Prostate gland (tissue), 2 donors: Measurements from ENCODE around the gene PROX2. TPM values are rescaled to one million over a fixed set of nuclear protein-coding genes. Genes with fewer than 3 reads are reported as not detected.

Source experiments
- DNase-seq: peaks from one replicate; pipeline ENCODE4 v3.0.0-alpha.2; 2019; ENCODE audit warnings: low spot score
- H3K27ac ChIP-seq, 2 donors: fragments of 200-600 bp; sonication (generic); 2 replicates each; pipeline ENCODE4 v1.5.1; 2017 to 2019
- H3K27me3 ChIP-seq: fragments of 200-600 bp; sonication (generic); replicated peaks from 2 replicates; pipeline ENCODE4 v1.5.1; 2019; ENCODE audit not compliant: insufficient read depth
- H3K36me3 ChIP-seq, 2 donors: fragments of 200-600 bp; sonication (generic); 1 replicate in 1 of 2; 2 replicates in 1 of 2; pipeline versions ENCODE4 v1.5.1 to v1.8.1; 2017 to 2019
- H3K4me1 ChIP-seq: fragments of 200-600 bp; sonication (generic); replicated peaks from 2 replicates; pipeline ENCODE4 v1.5.1; 2019
- H3K4me3 ChIP-seq, 2 donors: fragments of 200-600 bp; sonication (generic); 2 replicates each; pipeline ENCODE4 v1.5.1; 2017 to 2019
- H3K9me3 ChIP-seq: fragments of 200-600 bp; sonication (generic); 2 replicates; pipeline ENCODE4 v1.5.1; 2017
- POLR2A ChIP-seq: fragments of 450-650 bp; IDR thresholded peaks from one replicate; pipeline ENCODE4 v1.6.1; 2016; ENCODE audit warnings: antibody characterized with exemption, mild to moderate bottlenecking
- POLR2AphosphoS5 ChIP-seq: sonication (generic); formaldehyde crosslinking; IDR thresholded peaks from one replicate; pipeline ENCODE4 v1.6.1; 2017; ENCODE audit warnings: antibody characterized with exemption
- WGBS: methylation state at CpG from one replicate; pipeline ENCODE4 v1.1.5; 2018; 5-methylcytosine and 5-hydroxymethylcytosine counted together
- intact Hi-C: fragments of 100-400 bp; cut with DNase I; formaldehyde crosslinking; loops from one replicate; pipeline ENCODE4 v1.14.2; 2022
- total RNA-seq, 2 donors: library from RNA; depleted of rRNA; stranded (reverse); fragments of >200 nt; gene quantifications; one replicate each; pipeline ENCODE4 v1.1.0, GENCODE V29; 2016
- TF ChIP-seq, protein P1 (sequence below), 4 experiments: fragments of 200-600 bp in 2 of 4; fragments of 450-650 bp in 2 of 4; sonication (generic) in 2 of 4; IDR thresholded peaks; 1 replicate in 3 of 4; 2 replicates in 1 of 4; pipeline ENCODE4 v1.5.1; 2016 to 2019; ENCODE audit warnings: antibody characterized with exemption in 4 of 4, mild to moderate bottlenecking in 2 of 4, moderate library complexity in 2 of 4

The PROX2 gene
- total RNA-seq, 2 donors from 2014 or later, result not detected

DNA sequence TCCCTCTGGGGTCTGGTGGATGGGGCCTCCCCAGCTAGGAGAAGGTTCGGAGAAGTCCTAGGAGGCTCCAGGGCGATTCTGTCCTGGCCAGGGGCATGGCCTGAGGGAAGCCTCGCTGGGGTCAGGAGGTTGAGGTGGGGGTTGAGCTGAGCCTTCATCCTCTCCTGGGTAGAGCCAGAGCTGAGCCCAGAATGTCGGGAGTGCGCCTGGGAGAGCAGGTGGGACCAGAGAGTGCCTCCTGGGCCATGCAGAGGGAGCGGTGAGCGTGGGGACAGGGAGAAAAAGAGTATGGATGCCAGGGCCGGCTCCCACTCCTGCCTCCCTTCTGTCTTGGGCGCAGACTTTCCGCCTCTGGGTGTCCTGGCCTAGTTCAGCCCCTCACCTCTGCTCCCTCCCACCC, 34.0 kb upstream of the PROX2 start:
- TF ChIP-seq, protein P1, sequence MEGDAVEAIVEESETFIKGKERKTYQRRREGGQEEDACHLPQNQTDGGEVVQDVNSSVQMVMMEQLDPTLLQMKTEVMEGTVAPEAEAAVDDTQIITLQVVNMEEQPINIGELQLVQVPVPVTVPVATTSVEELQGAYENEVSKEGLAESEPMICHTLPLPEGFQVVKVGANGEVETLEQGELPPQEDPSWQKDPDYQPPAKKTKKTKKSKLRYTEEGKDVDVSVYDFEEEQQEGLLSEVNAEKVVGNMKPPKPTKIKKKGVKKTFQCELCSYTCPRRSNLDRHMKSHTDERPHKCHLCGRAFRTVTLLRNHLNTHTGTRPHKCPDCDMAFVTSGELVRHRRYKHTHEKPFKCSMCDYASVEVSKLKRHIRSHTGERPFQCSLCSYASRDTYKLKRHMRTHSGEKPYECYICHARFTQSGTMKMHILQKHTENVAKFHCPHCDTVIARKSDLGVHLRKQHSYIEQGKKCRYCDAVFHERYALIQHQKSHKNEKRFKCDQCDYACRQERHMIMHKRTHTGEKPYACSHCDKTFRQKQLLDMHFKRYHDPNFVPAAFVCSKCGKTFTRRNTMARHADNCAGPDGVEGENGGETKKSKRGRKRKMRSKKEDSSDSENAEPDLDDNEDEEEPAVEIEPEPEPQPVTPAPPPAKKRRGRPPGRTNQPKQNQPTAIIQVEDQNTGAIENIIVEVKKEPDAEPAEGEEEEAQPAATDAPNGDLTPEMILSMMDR (IDR thresholded peaks at IDR 0.05), result no peak
- TF ChIP-seq POLR2AphosphoS5 (no peak), POLR2A (no peak)
- no peak overlapping the region for H3K4me3 ChIP-seq
- no peaks in the 10 kb centered on the region for H3K9me3 ChIP-seq
- 92% methylated on average over 10 of the region's 10 CpGs for WGBS
- H3K27me3 ChIP-seq, result no peaks in the 10 kb centered on the region
- H3K27ac ChIP-seq, result no peak overlapping the region
- intact Hi-C loops, result no loop called here
- H3K4me1 ChIP-seq, result no peaks in the 10 kb centered on the region
- DNase-seq, result no peak
- H3K36me3 ChIP-seq, result no peaks in the 10 kb centered on the region

DNA sequence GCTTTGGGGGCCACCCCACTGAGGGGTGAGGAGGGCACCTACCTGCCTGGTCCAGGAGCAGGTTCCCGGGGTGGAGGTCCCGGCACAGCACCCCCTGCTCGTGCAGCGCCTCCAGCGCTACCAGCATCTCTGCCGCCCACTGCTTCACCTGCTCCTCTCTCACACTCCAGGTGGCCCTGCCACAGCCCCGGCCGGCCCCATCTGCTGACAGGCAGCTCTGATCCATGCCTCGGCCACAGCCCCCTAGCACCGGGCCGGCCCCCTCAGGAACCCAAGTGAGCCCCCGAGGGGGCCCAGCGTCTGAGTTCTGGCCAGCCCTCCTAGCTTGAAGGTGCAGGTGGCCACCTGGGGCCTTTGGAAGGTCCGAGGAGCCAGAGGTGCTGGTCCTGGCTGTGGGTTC, 33.6 kb upstream of the PROX2 start:
- 88% methylated on average over 14 of the region's 14 CpGs for WGBS

DNA sequence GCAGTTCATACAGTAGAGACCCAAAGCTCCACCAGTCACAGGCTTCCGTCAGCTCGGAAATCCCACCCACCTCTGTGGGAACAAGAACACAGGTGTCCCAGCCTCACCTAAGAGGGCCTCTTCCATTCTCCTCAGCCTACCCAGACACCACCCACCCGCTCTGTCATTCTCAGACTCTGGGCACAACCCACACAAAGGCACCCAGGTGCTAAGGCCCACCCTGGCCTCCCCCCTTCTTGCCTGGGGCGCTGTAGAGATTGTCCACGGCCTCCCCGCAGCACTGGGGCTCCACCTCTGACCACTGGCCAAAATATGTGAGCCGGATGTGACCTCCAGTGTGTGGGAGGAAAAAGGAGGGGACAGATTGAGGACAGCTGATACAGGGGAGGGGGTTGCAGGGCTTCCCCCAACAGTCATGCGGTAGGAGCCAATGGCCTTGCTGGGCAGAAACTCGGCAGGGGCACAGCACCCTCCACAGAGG, 33.0 kb upstream of the PROX2 start:
- Histone ChIP-seq H3K36me3 (no peaks in the 10 kb centered on the region), H3K27me3 (no peaks in the 10 kb centered on the region), H3K27ac (no peak overlapping the region), H3K4me3 (no peak overlapping the region), H3K4me1 (no peaks in the 10 kb centered on the region), H3K9me3 (no peaks in the 10 kb centered on the region)
- 86% methylated on average over 9 of the region's 9 CpGs for WGBS
- intact Hi-C loops, result no loop called here
- DNase-seq, result no peak
- TF ChIP-seq POLR2A (no peak), POLR2AphosphoS5 (no peak)
- TF ChIP-seq, protein P1 (IDR thresholded peaks at IDR 0.05), result no peak

More for the DNA sequence above, 33.6 kb upstream of the PROX2 start:
- no peak for DNase-seq
- H3K27me3 ChIP-seq, result no peaks in the 10 kb centered on the region
- no peaks in the 10 kb centered on the region for H3K4me1 ChIP-seq
- no peak overlapping the region for H3K4me3 ChIP-seq
- no peak overlapping the region for H3K27ac ChIP-seq
- intact Hi-C loops, result no loop called here
- H3K9me3 ChIP-seq, result no peaks in the 10 kb centered on the region
- H3K36me3 ChIP-seq, result no peaks in the 10 kb centered on the region
- no peak for TF ChIP-seq POLR2AphosphoS5
- TF ChIP-seq POLR2A, result no peak
- TF ChIP-seq, protein P1 (IDR thresholded peaks at IDR 0.05), result no peak

DNA sequence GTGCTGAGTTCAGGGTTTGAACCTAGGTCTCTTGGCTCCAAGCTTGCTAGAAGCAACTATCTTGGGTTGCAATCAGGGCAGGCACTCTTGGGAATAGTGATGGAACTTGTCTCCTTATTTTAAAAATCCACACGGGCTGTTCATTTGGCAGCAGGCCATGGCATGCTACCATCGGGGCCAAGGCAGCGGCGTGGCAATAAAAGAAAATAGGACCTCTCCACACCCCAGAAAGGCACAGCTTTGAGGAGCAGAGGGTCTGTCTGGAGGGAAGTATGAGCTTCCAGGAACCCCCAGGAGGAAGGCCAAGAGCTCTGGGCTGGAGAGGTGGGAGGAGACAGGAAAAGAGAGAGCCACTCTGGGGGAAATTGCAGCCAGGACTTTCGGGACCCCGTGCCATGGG, 31.8 kb upstream of the PROX2 start:
- no peak for DNase-seq
- Histone ChIP-seq H3K27me3 (no peaks in the 10 kb centered on the region), H3K9me3 (no peaks in the 10 kb centered on the region), H3K4me1 (no peaks in the 10 kb centered on the region), H3K27ac (no peak overlapping the region), H3K36me3 (peaks cover 0 to 2% of the 10 kb centered on the region in 2 donors), H3K4me3 (no peak overlapping the region)
- intact Hi-C loops, result no loop called here
- TF ChIP-seq, protein P1 (IDR thresholded peaks at IDR 0.05), result no peak
- TF ChIP-seq POLR2AphosphoS5 (no peak), POLR2A (no peak)
- WGBS, result 25% methylated on average over 6 of the region's 6 CpGs

DNA sequence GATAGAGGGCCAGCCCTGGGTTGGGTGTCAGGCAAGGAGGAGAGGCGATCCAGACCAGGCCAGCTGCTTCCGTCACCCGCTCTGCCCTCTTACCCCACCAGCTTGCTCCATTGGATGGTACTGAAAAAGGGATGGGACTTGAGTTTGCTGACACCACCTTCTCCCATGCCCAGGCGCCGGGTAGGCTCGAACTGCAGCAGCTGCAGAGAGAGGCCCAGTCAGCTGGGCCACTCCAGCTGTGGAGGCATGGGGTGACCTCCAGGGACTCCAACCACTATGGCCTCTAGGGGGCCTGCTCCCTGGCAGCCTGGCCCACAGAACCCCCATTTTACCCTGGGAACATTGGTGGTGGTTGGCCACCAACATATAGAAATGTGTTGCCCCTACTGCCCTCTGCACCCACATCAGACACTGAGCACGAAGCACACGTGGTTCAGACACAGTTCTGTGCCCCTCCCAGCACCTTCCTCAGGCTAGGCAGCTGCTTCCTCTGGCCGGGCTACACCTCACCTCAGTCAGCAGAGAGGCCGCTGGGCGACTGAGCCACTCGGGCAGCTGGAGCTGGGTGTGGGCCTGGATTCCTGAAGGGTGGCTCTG, 31.1 kb upstream of the PROX2 start:
- 81% methylated on average over 12 of the region's 12 CpGs for WGBS

More for the DNA sequence above, 31.1 kb upstream of the PROX2 start:
- Histone ChIP-seq H3K27me3 (no peaks in the 10 kb centered on the region), H3K36me3 (peaks cover 0 to 5% of the 10 kb centered on the region in 2 donors), H3K9me3 (no peaks in the 10 kb centered on the region), H3K27ac (no peak overlapping the region), H3K4me3 (no peak overlapping the region), H3K4me1 (no peaks in the 10 kb centered on the region)
- DNase-seq, result no peak
- intact Hi-C loops, result no loop called here
- TF ChIP-seq POLR2AphosphoS5, result no peak
- TF ChIP-seq, protein P1 (IDR thresholded peaks at IDR 0.05), result no peak
- no peak for TF ChIP-seq POLR2A
